ENCODE data around the gene WDR45B.

WDR45B gene

GRCh38 chr17:82574041-82574440 is 74.2 kb downstream of the WDR45B start:
- DNase-seq, result no peak
- H3K27me3 ChIP-seq (replicated peaks in 2 of 5; ENCODE audit: control insufficient read depth in 4 of 5, insufficient read depth in 5 of 5, low read length in 4 of 5), result no peaks in the 10 kb centered on the region
- H3K9me3 ChIP-seq (ENCODE audit: control extremely low read depth in 1 of 5, control insufficient read depth in 4 of 5, insufficient read depth in 2 of 5, low read depth in 1 of 5, low read length in 4 of 5), result no peaks in the 10 kb centered on the region
- ChIA-PET POLR2A (no interaction called here), CTCF (no interaction called here)
- no peak overlapping the region for H3K4me3 ChIP-seq (ENCODE audit: control insufficient read depth in 1 of 7, extremely low read depth in 1 of 7, insufficient read depth in 4 of 7, low read depth in 2 of 7, low read length in 6 of 7)
- H3K27ac ChIP-seq (ENCODE audit: insufficient read depth in 1 of 2, low read depth in 1 of 2, low read length in 2 of 2, poor library complexity in 1 of 2, severe bottlenecking in 2 of 2), result no peak overlapping the region
- H3K36me3 ChIP-seq (ENCODE audit: control insufficient read depth in 4 of 4, insufficient read depth in 4 of 4, low read length in 3 of 4), result peaks cover 20 to 77% (median 58%) of the 10 kb centered on the region in 4 experiments
- 93% methylated on average over 7 of the region's 11 CpGs for WGBS (ENCODE audit: insufficient coverage)
- no peaks in the 10 kb centered on the region for H3K4me1 ChIP-seq (ENCODE audit: control extremely low read depth in 1 of 4, control insufficient read depth in 4 of 4, insufficient read depth in 4 of 4, low read length in 3 of 4)

DNA sequence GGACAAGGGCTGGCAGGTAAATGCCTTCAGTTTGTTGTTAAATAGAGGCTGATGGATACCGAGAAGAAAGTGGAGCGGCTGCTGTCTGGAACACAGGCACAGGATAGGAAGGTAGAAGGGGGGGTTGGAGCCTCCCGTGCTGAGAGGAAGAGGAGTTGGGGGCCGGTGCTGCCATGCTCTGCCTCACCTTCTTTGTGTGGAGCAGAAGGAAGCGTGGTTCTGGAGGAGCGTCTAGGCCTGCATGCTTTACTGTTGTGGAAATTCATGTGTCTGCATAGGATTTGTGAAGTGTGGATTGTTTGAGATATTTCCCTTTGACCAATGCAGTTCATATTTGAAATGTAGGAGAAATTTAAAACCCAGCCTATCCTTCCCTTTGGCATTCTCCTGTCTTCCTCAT is 76.4 kb downstream of the WDR45B start:
- Histone ChIP-seq H3K27ac (ENCODE audit: insufficient read depth in 1 of 2, low read depth in 1 of 2, low read length in 2 of 2, poor library complexity in 1 of 2, severe bottlenecking in 2 of 2) (no peak overlapping the region), H3K36me3 (ENCODE audit: control insufficient read depth in 4 of 4, insufficient read depth in 4 of 4, low read length in 3 of 4) (peaks cover 24 to 83% (median 62%) of the 10 kb centered on the region in 4 experiments), H3K4me3 (ENCODE audit: control insufficient read depth in 1 of 7, extremely low read depth in 1 of 7, insufficient read depth in 4 of 7, low read depth in 2 of 7, low read length in 6 of 7) (no peak overlapping the region), H3K4me1 (ENCODE audit: control extremely low read depth in 1 of 4, control insufficient read depth in 4 of 4, insufficient read depth in 4 of 4, low read length in 3 of 4) (no peaks in the 10 kb centered on the region), H3K27me3 (replicated peaks in 2 of 5; ENCODE audit: control insufficient read depth in 4 of 5, insufficient read depth in 5 of 5, low read length in 4 of 5) (no peaks in the 10 kb centered on the region), H3K9me3 (ENCODE audit: control extremely low read depth in 1 of 5, control insufficient read depth in 4 of 5, insufficient read depth in 2 of 5, low read depth in 1 of 5, low read length in 4 of 5) (no peaks in the 10 kb centered on the region)
- POLR2A ChIA-PET, result interaction anchor here (0.6 kb wide), 1 partner anchor 123 kb away, joined by 3 read pairs; no protein-coding TSS in a partner anchor
- WGBS (ENCODE audit: insufficient coverage), result 98% methylated on average over 5 of the region's 6 CpGs
- no peak for DNase-seq
- CTCF ChIA-PET, result no interaction called here

DNA sequence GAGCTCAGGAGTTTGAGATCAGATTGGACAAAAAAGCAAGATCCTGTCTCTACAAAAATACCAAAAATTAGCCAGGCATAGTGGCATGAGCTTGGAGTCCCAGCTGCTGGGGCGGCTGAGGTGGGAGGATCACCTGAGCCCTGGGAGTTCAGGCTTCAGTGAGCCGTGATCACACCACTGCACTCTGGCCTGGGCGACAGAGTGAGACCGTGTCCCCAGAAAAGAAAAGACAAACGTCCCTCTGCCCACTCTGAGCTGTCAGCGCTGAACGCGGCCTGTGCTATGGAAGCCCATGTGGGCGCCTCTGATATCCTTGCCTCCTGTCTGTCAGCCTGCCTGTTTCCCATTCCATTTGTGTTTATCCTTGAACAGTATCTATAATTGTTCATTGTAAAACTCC is 78.0 kb downstream of the WDR45B start:
- POLR2A ChIA-PET, result no interaction called here
- DNase-seq, result no peak
- Histone ChIP-seq H3K4me3 (ENCODE audit: control insufficient read depth in 1 of 7, extremely low read depth in 1 of 7, insufficient read depth in 4 of 7, low read depth in 2 of 7, low read length in 6 of 7) (no peak overlapping the region), H3K9me3 (ENCODE audit: control extremely low read depth in 1 of 5, control insufficient read depth in 4 of 5, insufficient read depth in 2 of 5, low read depth in 1 of 5, low read length in 4 of 5) (no peaks in the 10 kb centered on the region), H3K36me3 (ENCODE audit: control insufficient read depth in 4 of 4, insufficient read depth in 4 of 4, low read length in 3 of 4) (peaks cover 21 to 86% (median 61%) of the 10 kb centered on the region in 4 experiments), H3K27me3 (replicated peaks in 2 of 5; ENCODE audit: control insufficient read depth in 4 of 5, insufficient read depth in 5 of 5, low read length in 4 of 5) (no peaks in the 10 kb centered on the region), H3K27ac (ENCODE audit: insufficient read depth in 1 of 2, low read depth in 1 of 2, low read length in 2 of 2, poor library complexity in 1 of 2, severe bottlenecking in 2 of 2) (peak overlapping the region in 1 of 2 experiments; percentile 25), H3K4me1 (ENCODE audit: control extremely low read depth in 1 of 4, control insufficient read depth in 4 of 4, insufficient read depth in 4 of 4, low read length in 3 of 4) (peaks cover 0 to 3% (median 1%) of the 10 kb centered on the region in 4 experiments)
- 95% methylated on average over 9 of the region's 9 CpGs for WGBS (ENCODE audit: insufficient coverage)
- CTCF ChIA-PET, result interaction anchor here (0.7 to 1.3 kb wide), 4 partner anchors 13 to 34 kb away, joined by 3 to 5 read pairs (median 3); no protein-coding TSS in a partner anchor

- Histone ChIP-seq H3K4me1 (ENCODE audit: control extremely low read depth in 1 of 4, control insufficient read depth in 4 of 4, insufficient read depth in 4 of 4, low read length in 3 of 4) (peaks cover 0 to 7% (median 2%) of the 10 kb centered on the region in 4 experiments), H3K9me3 (ENCODE audit: control extremely low read depth in 1 of 5, control insufficient read depth in 4 of 5, insufficient read depth in 2 of 5, low read depth in 1 of 5, low read length in 4 of 5) (no peaks in the 10 kb centered on the region), H3K27me3 (replicated peaks in 2 of 5; ENCODE audit: control insufficient read depth in 4 of 5, insufficient read depth in 5 of 5, low read length in 4 of 5) (no peaks in the 10 kb centered on the region), H3K4me3 (ENCODE audit: control insufficient read depth in 1 of 7, extremely low read depth in 1 of 7, insufficient read depth in 4 of 7, low read depth in 2 of 7, low read length in 6 of 7) (no peak overlapping the region), H3K27ac (ENCODE audit: insufficient read depth in 1 of 2, low read depth in 1 of 2, low read length in 2 of 2, poor library complexity in 1 of 2, severe bottlenecking in 2 of 2) (no peak overlapping the region), H3K36me3 (ENCODE audit: control insufficient read depth in 4 of 4, insufficient read depth in 4 of 4, low read length in 3 of 4) (peaks cover 20 to 84% (median 57%) of the 10 kb centered on the region in 4 experiments)
- ChIA-PET POLR2A (no interaction called here), CTCF (interaction anchor here (0.7 to 1.3 kb wide), 5 partner anchors 10 to 33 kb away, joined by 3 to 5 read pairs (median 3); no protein-coding TSS in a partner anchor)
- no peak for DNase-seq
- 97% methylated on average over 11 of the region's 11 CpGs for WGBS (ENCODE audit: insufficient coverage)
These were observed 78.6 kb downstream of the WDR45B start for GRCh38 chr17:82569621-82570020.

GRCh38 chr17:82568997-82569393 is 79.2 kb downstream of the WDR45B start:
- H3K27ac ChIP-seq (ENCODE audit: insufficient read depth in 1 of 2, low read depth in 1 of 2, low read length in 2 of 2, poor library complexity in 1 of 2, severe bottlenecking in 2 of 2), result no peak overlapping the region
- H3K36me3 ChIP-seq (ENCODE audit: control insufficient read depth in 4 of 4, insufficient read depth in 4 of 4, low read length in 3 of 4), result peaks cover 19 to 80% (median 56%) of the 10 kb centered on the region in 4 experiments
- no peaks in the 10 kb centered on the region for H3K27me3 ChIP-seq (replicated peaks in 2 of 5; ENCODE audit: control insufficient read depth in 4 of 5, insufficient read depth in 5 of 5, low read length in 4 of 5)
- CTCF ChIA-PET, result interaction anchor here (1.1 kb wide), 1 partner anchor 10 kb away, joined by 4 read pairs; no protein-coding TSS in a partner anchor
- H3K9me3 ChIP-seq (ENCODE audit: control extremely low read depth in 1 of 5, control insufficient read depth in 4 of 5, insufficient read depth in 2 of 5, low read depth in 1 of 5, low read length in 4 of 5), result no peaks in the 10 kb centered on the region
- 90% methylated on average over 10 of the region's 10 CpGs for WGBS (ENCODE audit: insufficient coverage)
- peaks cover 0 to 7% (median 2%) of the 10 kb centered on the region in 4 experiments for H3K4me1 ChIP-seq (ENCODE audit: control extremely low read depth in 1 of 4, control insufficient read depth in 4 of 4, insufficient read depth in 4 of 4, low read length in 3 of 4)
- no peak overlapping the region for H3K4me3 ChIP-seq (ENCODE audit: control insufficient read depth in 1 of 7, extremely low read depth in 1 of 7, insufficient read depth in 4 of 7, low read depth in 2 of 7, low read length in 6 of 7)
- POLR2A ChIA-PET, result no interaction called here
- DNase-seq, result no peak

DNA sequence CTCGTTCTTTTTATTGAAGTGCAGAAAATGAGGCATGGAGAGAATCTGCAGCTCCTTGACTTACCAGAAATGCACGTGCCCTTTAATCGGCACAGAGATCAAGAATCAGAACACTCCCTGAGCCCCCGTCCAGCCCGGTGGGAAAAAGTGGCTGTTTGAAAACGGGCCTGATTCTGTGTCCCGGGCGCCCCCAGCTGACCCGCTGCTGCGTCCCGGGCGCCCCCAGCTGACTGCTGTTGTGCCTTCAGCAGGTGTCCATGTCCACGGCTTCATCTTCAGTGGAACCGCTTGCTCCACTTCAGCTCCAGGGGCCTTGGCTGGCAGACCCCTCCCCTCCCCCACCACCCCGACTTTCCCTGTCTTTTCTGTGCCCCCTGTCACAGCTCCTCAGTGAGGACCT is 81.0 kb downstream of the WDR45B start:
- no peaks in the 10 kb centered on the region for H3K27me3 ChIP-seq (replicated peaks in 2 of 5; ENCODE audit: control insufficient read depth in 4 of 5, insufficient read depth in 5 of 5, low read length in 4 of 5)
- WGBS (ENCODE audit: insufficient coverage), result 96% methylated on average over 13 of the region's 15 CpGs
- CTCF ChIA-PET, result interaction anchor here (1.0 kb wide), 1 partner anchor 131 kb away, joined by 3 read pairs; no protein-coding TSS in a partner anchor
- no peak overlapping the region for H3K4me3 ChIP-seq (ENCODE audit: control insufficient read depth in 1 of 7, extremely low read depth in 1 of 7, insufficient read depth in 4 of 7, low read depth in 2 of 7, low read length in 6 of 7)
- no peaks in the 10 kb centered on the region for H3K9me3 ChIP-seq (ENCODE audit: control extremely low read depth in 1 of 5, control insufficient read depth in 4 of 5, insufficient read depth in 2 of 5, low read depth in 1 of 5, low read length in 4 of 5)
- H3K27ac ChIP-seq (ENCODE audit: insufficient read depth in 1 of 2, low read depth in 1 of 2, low read length in 2 of 2, poor library complexity in 1 of 2, severe bottlenecking in 2 of 2), result no peak overlapping the region
- no peak for DNase-seq
- POLR2A ChIA-PET, result no interaction called here
- H3K36me3 ChIP-seq (ENCODE audit: control insufficient read depth in 4 of 4, insufficient read depth in 4 of 4, low read length in 3 of 4), result peaks cover 15 to 71% (median 48%) of the 10 kb centered on the region in 4 experiments
- H3K4me1 ChIP-seq (ENCODE audit: control extremely low read depth in 1 of 4, control insufficient read depth in 4 of 4, insufficient read depth in 4 of 4, low read length in 3 of 4), result peaks cover 0 to 7% (median 2%) of the 10 kb centered on the region in 4 experiments

DNA sequence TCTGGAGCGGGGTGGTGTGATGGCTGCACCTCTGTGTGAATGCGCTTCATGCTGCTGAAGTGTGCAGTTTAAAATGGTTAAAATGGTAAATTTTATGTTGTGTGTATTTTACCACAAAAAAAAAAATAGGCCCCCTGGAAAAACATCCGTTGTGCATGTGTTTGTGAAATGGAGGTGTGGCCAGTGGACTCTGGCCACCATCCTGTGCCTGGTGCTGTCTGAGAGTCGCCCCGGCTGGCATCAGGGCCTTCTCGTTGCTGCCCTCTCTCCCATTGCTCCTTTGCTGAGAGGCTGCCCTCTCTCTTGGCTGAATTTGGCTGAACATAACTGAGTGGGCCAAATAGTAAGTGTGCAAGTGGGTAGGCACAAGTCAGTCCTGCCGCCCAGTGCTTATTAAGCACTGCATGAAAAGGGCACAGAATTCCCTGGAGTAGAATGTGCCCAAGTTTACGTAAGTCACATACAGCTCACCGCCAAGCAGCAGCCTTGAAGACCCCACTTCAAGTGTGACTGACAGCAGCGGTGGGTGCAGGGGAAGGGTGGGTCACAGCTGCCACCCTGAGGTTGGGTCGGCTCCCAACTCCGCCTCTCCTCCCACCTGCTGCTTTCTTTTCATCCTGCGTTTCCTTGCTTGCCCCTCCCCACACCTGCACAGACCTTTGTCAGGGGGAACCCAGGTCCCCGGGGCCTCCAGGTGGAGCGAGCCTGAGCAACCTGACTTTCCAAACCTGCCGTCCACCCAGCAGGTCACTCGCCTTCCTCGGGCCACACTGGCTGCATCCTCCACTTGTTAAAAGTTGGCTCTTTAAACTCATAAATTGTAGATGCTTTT is 81.9 kb downstream of the WDR45B start:
- DNase-seq, result no peak
- Histone ChIP-seq H3K9me3 (ENCODE audit: control extremely low read depth in 1 of 5, control insufficient read depth in 4 of 5, insufficient read depth in 2 of 5, low read depth in 1 of 5, low read length in 4 of 5) (no peaks in the 10 kb centered on the region), H3K4me1 (ENCODE audit: control extremely low read depth in 1 of 4, control insufficient read depth in 4 of 4, insufficient read depth in 4 of 4, low read length in 3 of 4) (peaks cover 0 to 7% (median 2%) of the 10 kb centered on the region in 4 experiments), H3K4me3 (ENCODE audit: control insufficient read depth in 1 of 7, extremely low read depth in 1 of 7, insufficient read depth in 4 of 7, low read depth in 2 of 7, low read length in 6 of 7) (no peak overlapping the region), H3K36me3 (ENCODE audit: control insufficient read depth in 4 of 4, insufficient read depth in 4 of 4, low read length in 3 of 4) (peaks cover 15 to 61% (median 41%) of the 10 kb centered on the region in 4 experiments), H3K27me3 (replicated peaks in 2 of 5; ENCODE audit: control insufficient read depth in 4 of 5, insufficient read depth in 5 of 5, low read length in 4 of 5) (no peaks in the 10 kb centered on the region), H3K27ac (ENCODE audit: insufficient read depth in 1 of 2, low read depth in 1 of 2, low read length in 2 of 2, poor library complexity in 1 of 2, severe bottlenecking in 2 of 2) (no peak overlapping the region)
- POLR2A ChIA-PET, result no interaction called here
- 91% methylated on average over 15 of the region's 18 CpGs for WGBS (ENCODE audit: insufficient coverage)
- CTCF ChIA-PET, result no interaction called here

Measured in common myeloid progenitor, CD34-positive (primary cell).